Measurements from ENCODE around the gene OR52H1.
"Not testable (repeated sequence)": the region's sequence is repeated elsewhere in the genome, so short reads cannot be mapped to it uniquely, and the experiment has no call there.

Gene OR52H1

GRCh38 chr11:5548440-5548839 is at the start of gene OR52H1:
Gene OR52H1, minus strand, starts transcription at chr11:5548540. Its CDS starts 3,035 bp downstream, at chr11:5545505.
- no peak for DNase-seq

- no peak for DNase-seq
Observed at GRCh38 chr11:5597953-5598352, 49.6 kb upstream of the OR52H1 start.

GRCh38 chr11:5596607-5597201 is 48.4 kb upstream of the OR52H1 start, which contains the start of gene TRIM6:
Gene TRIM6, plus strand, starts transcription at chr11:5596637. Its CDS starts 261 bp downstream, at chr11:5596898.
- no peak for DNase-seq

GRCh38 chr11:5593146-5593545 is 44.8 kb upstream of the OR52H1 start:
- DNase-seq: no peak

- DNase-seq: no peak
Observed at GRCh38 chr11:5592615-5593014, 44.3 kb upstream of the OR52H1 start.

- no peak for DNase-seq
Observed at GRCh38 chr11:5591613-5592012, 43.3 kb upstream of the OR52H1 start.

- not testable (repeated sequence) for DNase-seq
Observed at GRCh38 chr11:5589906-5590305, 41.6 kb upstream of the OR52H1 start.

GRCh38 chr11:5584458-5584857 is 36.1 kb upstream of the OR52H1 start:
- not testable (repeated sequence) for DNase-seq

- DNase-seq: no peak
Observed at GRCh38 chr11:5581014-5581413, 32.7 kb upstream of the OR52H1 start.

GRCh38 chr11:5580577-5580976 is 32.2 kb upstream of the OR52H1 start, which contains the start of gene OR52B6:
Gene OR52B6, plus strand, starts transcription at chr11:5580877. Its CDS starts 0 bp downstream, at chr11:5580877.
- no peak for DNase-seq

GRCh38 chr11:5577101-5577500 is 28.8 kb upstream of the OR52H1 start:
- DNase-seq: no peak

- DNase-seq: no peak
Observed at GRCh38 chr11:5575152-5575551, 26.8 kb upstream of the OR52H1 start.

GRCh38 chr11:5574654-5575053 is 26.3 kb upstream of the OR52H1 start:
- DNase-seq: no peak

- no peak for DNase-seq
Observed at GRCh38 chr11:5564259-5565019, 16.1 kb upstream of the OR52H1 start.

- no peak for DNase-seq
Observed at GRCh38 chr11:5557751-5558150, 9.4 kb upstream of the OR52H1 start.

GRCh38 chr11:5556596-5557188 is 8.4 kb upstream of the OR52H1 start:
- DNase-seq: no peak

GRCh38 chr11:5553343-5553742 is 5.0 kb upstream of the OR52H1 start:
- no peak for DNase-seq

- DNase-seq: no peak
Observed at GRCh38 chr11:5550440-5551095, 2.2 kb upstream of the OR52H1 start.

GRCh38 chr11:5547982-5548381 is 358 bp downstream of the OR52H1 start:
- DNase-seq: no peak

GRCh38 chr11:5546457-5546856 is 1.9 kb downstream of the OR52H1 start:
- no peak for DNase-seq

GRCh38 chr11:5541427-5541826 is 6.9 kb downstream of the OR52H1 start:
- no peak for DNase-seq

- DNase-seq: no peak
Observed at GRCh38 chr11:5536482-5536881, 11.9 kb downstream of the OR52H1 start.

- no peak for DNase-seq
Observed at GRCh38 chr11:5534046-5534445, 14.3 kb downstream of the OR52H1 start.

All from activated CD4-positive, alpha-beta T cell treated with anti-CD3 and anti-CD28 coated beads for 4 hours (primary cell).